HG03457 (cell line): ENCODE measurements around the gene DAAM1.

Experiments
- ATAC-seq: cut with Tn5 transposase; IDR thresholded peaks from one replicate; pipeline ENCODE4 v1.9.1; 2021; ENCODE audit warnings: moderate number of reproducible peaks; ENCODE audit not compliant: unreplicated experiment

DAAM1 gene

DNA sequence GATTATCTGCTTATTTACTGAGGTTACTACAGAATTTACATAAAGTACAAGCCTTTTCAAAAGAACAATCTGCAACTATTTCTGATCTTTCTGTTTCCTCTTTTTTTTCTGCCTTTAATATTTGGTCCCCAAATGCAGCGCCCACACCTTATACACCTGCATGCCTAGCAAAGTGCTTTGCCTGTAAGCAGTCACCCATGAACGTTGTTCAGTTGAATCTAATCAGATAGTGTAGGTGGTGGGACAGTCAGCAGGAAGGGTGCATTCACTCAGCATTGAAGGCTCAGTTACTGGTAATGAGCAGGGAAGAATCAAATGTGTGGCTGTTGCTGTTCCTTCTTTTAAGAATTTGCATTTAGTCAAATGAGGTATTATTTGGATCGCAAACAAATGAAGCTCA lies 168.3 kb downstream of the DAAM1 start:
- no peak for ATAC-seq

DNA sequence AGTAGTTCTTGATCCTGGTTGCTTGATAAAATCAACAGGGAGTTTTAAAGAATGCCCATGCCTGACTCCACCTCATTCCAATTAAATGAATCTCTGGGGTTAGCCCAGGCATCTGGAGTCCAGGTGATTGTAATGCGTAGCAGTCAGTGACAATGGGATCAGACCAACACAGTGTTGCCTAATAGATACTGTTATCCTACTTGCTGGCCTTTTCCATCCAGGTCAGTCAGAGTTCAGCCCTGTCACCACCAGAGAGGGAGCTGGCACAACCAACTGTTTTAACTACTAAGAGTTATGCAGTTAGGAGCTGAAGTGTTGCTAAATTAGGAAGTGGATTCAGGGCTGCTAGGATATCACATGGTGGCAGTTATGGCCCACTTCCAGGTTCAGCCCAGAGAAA lies 169.6 kb downstream of the DAAM1 start:
- ATAC-seq: no peak

DNA sequence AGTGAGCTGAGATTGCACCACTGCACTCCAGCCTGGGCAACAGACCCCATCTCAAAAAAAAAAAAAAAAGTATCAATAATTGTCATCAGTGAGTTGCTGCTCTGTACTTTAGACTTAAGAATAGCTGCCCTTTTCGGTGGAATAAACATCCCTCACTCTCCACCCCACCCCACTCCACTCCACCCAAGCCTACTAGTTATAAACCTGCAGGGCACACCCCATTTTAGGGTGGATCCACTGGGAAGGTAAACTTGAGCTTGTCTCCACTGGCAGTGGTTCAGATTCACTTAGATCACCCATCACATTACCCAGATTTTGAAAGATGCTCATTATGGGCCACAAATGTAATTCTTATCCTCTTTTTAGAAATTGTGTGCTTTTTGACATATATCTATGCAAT lies 170.3 kb downstream of the DAAM1 start:
- no peak for ATAC-seq

DNA sequence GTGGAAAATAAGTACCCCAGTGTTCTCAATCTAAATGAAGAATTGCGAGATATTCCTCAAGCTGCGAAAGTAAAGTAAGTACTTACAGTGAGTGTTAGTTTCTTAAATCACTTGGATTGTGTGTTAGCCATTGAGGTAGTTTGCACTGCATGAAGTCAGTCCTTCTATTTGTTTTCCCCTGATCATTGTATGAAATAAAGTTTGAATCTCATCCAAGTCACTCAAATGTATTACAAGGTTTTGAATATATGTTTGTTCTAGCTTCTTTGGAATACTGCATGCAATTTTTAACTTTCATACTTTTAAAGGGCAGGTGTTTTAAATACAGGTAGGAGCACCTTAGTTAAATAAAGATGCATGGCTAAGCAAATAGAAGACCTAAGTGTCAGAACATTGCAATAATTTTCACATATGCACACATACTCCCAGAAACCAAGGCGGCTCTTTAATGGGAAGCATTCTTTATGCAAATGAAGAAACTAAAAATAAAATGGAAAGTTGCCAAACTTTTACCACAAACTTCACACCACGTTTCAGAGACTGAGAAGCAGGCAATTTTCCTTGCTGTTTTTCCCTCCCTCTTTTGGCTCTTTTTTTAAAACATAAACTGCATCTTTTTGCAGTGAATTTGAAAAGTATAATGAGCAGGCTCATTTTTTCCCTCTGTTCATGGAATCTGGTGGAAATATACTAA lies 171.1 kb downstream of the DAAM1 start:
- no peak for ATAC-seq

DNA sequence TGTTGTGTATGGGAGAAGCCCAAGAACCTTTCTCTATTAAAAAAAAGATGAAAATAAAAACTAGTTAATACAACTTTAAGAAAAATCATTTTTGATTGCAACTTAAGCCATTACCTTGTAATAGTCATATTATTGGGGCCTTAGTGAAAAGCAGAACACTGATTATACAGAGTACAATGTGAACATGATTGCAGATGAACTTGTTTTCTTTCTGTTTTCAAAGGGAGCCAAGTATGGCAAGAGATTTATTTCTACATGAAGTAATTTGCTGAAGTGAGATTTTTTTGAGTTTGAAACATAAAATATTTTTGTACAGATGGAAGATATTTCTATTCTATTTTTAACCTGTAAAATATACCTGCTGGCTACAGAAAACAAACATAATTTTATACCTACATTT lies 171.8 kb downstream of the DAAM1 start:
- ATAC-seq: no peak

DNA sequence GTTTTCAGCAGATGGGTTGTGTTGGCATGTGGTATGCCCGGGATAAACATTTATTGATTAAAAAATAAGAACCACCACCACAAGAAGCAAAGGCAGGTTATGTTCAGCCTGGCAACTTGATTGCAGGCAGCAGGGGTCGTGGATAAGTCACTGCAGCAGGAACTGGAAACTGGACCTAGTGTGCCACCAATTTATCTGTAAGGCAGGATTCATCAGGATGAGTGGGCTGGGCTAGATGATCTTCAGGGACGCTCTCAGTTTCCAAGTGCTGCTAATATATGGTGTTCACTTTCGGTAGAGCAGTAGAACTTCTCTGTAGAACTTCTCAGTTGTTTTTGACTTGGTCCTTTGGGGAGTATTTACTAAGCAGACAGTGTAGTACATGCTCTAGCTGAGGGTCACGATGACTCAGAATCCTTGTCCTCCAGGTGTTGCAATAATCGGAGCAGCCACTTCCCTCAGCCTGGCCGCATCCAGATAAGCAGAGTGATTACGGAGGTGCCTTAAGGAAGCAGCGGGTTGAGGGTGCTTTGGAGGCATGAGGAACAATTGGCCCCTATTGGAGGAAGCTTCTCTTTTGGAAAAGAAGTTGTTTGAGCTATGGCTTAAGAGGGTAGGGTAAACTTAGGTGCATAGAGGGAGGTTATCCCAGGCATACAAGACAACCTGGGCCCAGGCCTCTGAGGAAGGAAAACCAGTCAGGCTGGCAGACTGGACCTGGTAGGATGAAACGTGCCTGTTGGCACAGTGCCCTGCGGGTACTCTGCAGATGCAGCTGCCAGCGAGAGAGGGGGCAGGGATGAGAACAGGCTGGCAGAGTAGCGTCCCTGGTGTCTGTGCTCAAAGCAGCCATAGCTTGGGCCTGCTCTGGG lies 172.7 kb downstream of the DAAM1 start:
- ATAC-seq: no peak

DNA sequence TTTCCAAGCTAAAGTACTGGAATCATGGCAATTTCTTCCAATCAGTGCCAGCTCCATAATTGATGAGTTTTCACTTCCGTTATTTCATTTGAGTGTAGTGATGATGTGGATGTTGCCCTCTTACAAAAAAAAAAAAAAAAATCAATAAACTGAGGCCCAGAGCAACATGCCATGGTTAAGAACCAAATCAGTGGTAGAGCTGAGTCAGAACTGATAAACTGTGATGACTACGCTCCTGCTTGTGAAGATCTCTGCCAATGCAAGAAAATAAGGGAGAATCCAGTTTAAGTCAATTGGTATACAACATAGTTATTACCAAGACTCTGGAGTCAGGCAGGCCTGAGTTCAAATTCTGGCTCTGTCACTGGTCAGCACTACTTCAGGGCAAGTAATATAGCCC lies 174.0 kb downstream of the DAAM1 start:
- no peak for ATAC-seq

DNA sequence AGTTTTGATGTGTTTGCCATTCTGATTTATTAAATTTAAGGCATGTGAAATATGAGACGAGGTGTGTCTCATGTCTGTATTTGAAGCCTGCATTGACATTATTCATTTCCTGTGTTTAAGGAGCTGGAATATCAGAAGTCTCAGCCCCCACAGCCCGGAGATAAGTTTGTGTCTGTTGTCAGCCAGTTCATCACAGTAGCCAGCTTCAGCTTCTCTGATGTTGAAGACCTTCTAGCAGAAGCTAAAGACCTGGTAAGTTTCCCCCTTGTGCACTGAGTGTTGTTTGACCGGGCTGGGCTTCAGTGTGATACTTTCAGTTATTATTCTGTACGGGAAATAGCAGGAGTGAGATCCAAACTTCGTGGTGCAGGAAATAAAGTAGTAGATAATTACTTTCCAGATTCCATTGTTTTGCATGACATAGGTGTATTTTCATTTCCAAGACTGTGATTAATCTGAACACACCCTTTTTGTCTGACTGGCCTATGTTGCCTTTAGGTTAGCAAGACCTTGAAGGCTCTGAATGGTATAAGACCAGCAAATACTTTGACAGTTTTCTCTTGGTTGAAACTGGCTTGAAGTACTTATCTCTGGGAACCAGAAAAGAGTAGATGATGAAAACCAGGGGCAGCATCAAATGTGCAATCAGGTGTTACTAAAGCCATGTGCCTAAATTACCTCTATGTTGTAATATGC lies 175.2 kb downstream of the DAAM1 start:
- ATAC-seq: no peak

DNA sequence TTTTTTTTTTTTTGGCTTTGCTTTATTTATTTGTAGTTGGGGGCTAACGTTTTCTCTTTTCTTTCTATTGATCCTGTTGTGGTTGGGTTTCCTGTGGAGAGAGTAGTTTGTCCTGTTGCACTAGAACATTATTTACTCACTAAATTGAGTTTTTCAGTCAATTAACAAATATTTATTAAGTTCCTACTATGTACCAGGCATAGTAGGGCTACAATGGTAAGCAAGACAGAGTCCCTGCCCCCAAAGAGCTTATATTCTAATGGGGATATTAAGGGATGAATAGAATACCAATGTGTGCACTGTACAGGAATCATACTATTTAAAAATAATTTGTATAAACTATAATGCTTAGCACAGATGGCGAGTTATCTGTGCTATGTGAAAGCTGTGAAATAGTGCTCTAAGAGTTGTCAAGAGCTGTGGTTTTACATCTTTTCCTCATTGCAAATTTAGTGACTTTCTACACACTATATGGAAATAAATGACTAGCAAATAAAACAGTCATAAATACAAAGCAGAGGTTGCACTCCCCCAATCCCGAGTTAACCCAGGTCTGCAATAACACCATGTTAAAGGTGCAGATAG lies 181.8 kb downstream of the DAAM1 start:
- no peak for ATAC-seq

DNA sequence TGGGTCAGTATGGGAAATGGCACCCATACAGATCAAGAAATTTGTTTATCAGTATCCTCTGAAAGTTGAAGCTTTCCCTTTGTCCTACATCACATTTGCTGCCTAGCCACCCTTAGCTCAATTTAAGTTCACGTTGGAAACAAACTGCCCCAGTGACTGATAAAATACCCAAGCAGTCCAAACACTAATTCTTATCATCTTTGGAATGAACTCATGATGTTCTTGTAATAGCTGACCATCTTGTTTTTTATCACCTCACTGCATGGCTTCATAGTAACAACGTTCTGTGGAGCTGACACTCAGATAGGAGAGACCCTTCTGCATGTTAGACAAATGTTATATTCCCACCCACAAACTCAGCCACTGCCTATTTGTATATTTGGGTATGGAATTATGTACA lies 183.3 kb downstream of the DAAM1 start:
- no peak for ATAC-seq

DNA sequence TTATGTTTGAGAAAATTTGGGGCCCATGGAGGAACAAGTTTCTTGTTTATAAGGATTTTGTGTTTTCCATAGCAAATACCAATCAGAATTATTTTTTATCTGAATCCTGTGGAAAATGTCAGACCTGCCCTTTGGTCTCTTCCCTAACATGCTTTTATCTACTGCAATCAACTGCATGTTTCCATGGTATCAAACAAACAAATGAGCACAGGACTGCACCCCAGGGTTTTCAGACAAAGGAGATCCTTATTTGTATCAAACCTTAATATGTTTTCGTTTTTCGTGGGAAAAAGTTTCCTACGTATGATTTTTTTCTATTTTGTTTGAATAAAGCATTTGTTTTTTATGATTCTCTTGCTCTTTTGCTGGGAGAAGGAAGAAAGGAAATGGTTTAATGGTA lies 185.6 kb downstream of the DAAM1 start:
- no peak for ATAC-seq

DNA sequence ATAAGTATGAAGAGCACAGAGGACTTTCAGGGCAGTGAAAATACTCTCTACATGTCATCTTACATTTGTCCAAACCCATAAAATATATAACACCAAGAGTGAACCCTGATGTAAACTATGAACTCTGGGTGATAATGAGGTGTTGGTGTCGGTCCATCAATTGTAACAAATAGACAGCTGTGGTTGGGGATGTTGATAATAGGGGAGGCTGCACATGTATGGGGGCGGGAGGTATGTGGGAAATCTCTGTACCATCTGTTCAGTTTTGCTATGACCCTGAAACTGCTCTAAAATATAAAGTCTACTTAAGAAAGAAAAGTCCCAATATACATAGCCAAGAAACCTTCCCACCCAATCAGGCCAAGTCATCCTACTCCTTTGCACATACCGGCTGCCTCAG lies 188.2 kb downstream of the DAAM1 start:
- ATAC-seq: no peak

DNA sequence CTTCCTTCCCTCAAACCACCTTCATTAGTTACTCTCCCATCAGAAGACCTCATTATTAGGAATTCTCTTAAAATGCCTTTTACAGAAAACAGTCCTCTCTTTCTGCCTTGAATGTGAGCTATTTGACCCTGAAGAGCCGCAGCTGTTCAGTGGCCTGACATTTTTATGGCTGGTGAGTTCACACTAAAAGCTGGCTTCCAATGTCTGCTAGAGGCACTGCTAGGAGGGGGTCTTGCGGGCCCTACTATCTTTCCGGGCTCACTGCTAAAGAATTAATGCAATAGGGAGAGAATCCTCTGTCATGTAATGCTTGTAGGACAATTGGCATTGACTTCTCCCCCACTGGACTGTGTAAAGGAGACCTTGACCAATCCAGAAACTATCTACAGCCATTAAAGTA lies 189.0 kb downstream of the DAAM1 start:
- ATAC-seq: no peak

DNA sequence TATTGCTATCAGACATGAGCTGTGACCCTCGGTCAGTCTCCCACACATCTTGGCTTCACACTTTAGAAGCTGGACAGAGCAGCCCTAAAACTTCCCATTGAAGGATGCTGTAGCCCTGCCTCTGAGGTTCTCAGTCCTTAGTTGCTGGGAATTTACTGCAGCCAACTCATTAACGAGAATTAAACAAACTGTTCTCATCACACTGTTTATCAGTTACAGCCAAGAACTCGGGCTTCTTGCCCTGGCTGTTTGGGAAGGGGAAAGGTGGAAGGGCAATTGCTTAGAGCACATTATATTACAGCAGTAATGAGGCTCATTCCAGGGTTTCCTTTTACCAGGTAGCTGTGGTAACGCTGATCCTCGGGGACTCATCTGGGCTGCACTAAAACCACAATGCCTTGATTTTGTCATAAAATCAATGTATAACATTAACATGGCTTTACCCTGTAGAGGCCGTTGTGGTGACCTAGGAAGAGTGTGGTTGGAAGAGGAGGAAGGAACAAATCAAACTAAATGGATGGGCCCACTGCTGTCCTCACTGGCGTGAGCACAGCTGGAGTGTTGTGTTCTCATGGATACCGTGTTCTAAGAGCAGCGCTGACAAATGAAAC lies 189.6 kb downstream of the DAAM1 start:
- no peak for ATAC-seq

DNA sequence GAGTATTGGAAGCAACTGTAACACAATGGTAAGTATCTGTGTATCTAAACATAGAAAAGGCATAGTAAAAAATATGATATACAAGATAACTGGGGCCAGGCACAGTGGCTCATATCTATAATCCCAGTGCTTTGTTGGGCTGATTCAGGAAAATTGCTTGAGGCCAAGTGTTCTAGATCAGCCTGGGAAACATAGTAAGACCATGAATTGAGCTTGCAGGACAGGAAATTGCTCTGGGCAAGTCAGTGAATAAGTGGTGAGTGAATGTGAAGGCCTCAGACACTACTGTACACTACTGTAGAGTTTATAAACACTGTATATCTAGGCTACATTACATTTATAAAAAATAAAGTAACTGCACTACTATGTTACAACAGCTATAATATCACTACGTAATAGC lies 201.5 kb downstream of the DAAM1 start:
- no peak for ATAC-seq

DNA sequence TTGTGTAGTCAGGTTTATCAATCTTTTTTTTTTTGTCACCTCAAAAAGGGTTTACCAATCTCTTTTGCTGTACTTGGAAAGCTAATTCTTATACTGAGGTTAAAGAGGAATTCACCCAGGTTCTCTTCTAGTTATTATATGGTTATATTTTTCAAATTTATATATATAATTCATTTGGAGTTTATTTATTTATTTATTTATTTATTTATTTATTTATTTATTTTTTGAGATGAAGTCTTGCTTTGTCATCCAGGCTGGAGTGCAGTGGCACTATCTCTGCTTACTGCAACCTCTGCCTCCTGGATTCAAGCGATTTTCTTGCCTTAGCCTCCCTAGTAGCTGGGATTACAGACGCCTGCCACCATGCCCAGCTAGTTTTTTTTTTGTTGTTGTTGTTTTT lies 202.9 kb downstream of the DAAM1 start:
- ATAC-seq: no peak

DNA sequence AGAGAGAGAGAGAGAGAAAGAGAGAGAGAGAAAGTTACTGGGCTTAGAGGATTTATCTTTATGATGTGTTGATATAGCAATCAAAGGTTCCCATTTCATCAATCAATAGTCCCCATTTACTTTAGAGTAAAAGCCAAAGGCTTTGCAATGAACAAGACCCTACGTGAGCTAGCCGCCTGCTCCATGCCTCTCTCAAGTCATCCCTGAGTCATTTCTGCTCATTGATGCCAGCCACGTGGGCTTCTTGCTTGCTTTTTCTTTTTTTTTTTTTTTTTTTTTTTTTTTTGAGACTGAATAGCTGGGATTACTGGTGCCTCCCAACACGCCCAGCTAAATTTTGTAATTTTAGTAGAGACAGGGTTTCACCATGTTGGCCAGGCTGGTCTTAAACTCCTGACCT lies 205.8 kb downstream of the DAAM1 start:
- no peak for ATAC-seq

DNA sequence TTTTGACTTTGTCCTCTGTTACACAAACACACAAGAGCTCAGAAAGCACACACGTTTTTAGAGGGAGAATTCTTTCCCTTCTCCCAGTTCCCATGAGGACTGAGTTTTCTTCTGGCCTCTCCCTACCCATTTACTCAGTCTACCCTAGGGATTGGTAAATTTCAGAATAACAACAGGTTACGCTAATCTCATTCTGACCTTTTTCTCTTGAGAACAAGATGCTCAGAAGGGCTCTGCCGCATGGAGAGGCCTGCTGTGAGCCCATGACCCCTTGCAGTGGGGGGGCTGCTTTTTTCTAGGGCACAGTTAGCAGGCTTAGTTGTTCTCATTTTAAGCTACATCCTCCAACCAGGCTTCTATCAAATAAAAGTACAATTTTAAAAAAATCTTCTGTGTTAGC lies 207.2 kb downstream of the DAAM1 start:
- no peak for ATAC-seq

DNA sequence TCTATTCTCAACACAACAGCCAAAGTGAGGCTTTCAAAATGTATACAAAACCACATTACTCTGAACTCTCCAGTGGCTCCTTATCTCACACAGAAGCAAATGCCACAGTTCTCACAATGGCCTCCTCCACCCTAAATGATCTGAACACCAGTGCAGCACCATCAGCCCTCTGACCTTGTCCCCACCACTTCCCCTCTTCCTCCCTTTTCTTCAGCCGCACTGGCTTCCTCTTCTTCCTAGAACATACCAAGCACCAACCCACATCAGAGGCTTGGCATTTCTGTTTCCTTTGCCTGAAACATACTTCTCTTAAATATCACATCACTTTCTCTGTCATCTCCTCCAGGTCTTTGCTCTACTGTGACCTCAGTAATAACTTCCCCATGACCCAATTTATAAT lies 210.4 kb downstream of the DAAM1 start:
- ATAC-seq: no peak

DNA sequence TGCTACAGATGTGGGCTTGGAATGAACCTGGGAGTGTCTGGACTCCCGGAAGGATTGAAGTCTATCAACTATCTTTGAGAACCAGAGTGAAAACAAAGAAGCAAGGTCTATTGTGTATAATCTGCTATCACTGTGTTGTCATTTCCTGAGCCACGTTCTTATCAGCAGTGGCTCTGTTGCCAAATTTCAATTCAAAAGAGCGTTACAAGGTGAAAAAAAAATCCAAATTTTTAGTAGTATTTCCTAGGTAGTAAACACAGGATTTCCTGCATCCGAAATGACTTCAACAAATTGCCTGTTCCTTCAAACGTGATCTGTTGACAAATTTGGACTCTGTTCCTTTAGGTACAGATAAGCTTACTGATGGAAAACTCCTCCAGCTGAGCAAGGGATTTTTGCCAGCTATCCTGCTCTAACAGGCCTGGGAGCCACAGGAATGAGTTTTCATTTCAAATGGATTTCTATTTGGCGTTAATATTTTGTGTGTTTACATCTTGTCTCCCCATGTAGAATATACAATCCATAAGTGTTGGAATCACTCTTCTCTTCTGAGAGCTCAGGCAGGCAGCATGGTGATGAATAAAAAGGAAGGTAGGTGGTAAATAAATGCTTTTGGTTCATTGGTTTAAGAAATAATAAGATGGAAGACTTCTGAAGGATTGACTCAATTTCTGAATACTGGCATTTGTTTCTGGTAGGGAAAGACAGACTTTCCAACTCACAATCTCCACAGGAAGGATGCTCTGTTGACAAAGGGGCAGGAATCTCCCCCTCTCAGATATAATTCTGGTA lies 218.2 kb downstream of the DAAM1 start:
- ATAC-seq: no peak
